Suprapubic skin (tissue), 4 donors: ENCODE results near the gene SFRP5. TPM values are rescaled to one million over a fixed set of nuclear protein-coding genes. Genes with fewer than 3 reads are reported as not detected.
A peak's percentile ranks its signal among the peaks of the same experiment; 100 is the strongest.

ENCODE experiments used
- DNase-seq, 2 donors: peaks; one replicate each; pipeline ENCODE4 v3.0.0-alpha.2; 2019; ENCODE audit warnings: low spot score in 2 of 2
- H3K27ac ChIP-seq: fragments of 200-600 bp; sonication (generic); one replicate; pipeline ENCODE4 v1.5.1; 2019
- H3K27me3 ChIP-seq: fragments of 200-600 bp; sonication (generic); one replicate; pipeline ENCODE4 v1.5.1; 2019
- H3K36me3 ChIP-seq: fragments of 200-600 bp; sonication (generic); one replicate; pipeline ENCODE4 v1.5.1; 2019
- H3K4me1 ChIP-seq: fragments of 200-600 bp; sonication (generic); one replicate; pipeline ENCODE4 v1.5.1; 2019
- H3K4me3 ChIP-seq: fragments of 200-600 bp; sonication (generic); one replicate; pipeline ENCODE4 v1.5.1; 2019; ENCODE audit warnings: mild to moderate bottlenecking
- H3K9me3 ChIP-seq: fragments of 200-600 bp; sonication (generic); one replicate; pipeline ENCODE4 v1.5.1; 2019
- EP300 ChIP-seq: sonication (generic); formaldehyde crosslinking; IDR thresholded peaks from one replicate; pipeline ENCODE4 v1.6.1; 2017; ENCODE audit warnings: antibody characterized with exemption
- POLR2A ChIP-seq, 2 donors: fragments of 450-650 bp; IDR thresholded peaks; one replicate each; pipeline ENCODE4 v1.6.1; 2017; ENCODE audit warnings: antibody characterized with exemption in 2 of 2, mild to moderate bottlenecking in 2 of 2, moderate library complexity in 2 of 2
- POLR2AphosphoS5 ChIP-seq, 3 donors: sonication (generic); formaldehyde crosslinking; IDR thresholded peaks; one replicate each; pipeline ENCODE4 v1.6.1; 2017; ENCODE audit warnings: antibody characterized with exemption in 3 of 3
- WGBS: methylation state at CpG from one replicate; pipeline ENCODE4 v1.1.5; 2018; 5-methylcytosine and 5-hydroxymethylcytosine counted together
- total RNA-seq, 4 donors: library from RNA; depleted of rRNA; stranded (reverse); fragments of >200 nt; gene quantifications; one replicate each; pipeline ENCODE4 v1.1.0, GENCODE V29; 2016
- TF ChIP-seq, protein P1 (sequence below), 2 donors: fragments of 200-600 bp in 1 of 2; fragments of 450-650 bp in 1 of 2; sonication (generic) in 1 of 2; IDR thresholded peaks; one replicate each; pipeline ENCODE4 v1.5.1; 2016 to 2019; ENCODE audit warnings: antibody characterized with exemption in 2 of 2, mild to moderate bottlenecking in 1 of 2, moderate library complexity in 1 of 2

SFRP5 gene, protein sequence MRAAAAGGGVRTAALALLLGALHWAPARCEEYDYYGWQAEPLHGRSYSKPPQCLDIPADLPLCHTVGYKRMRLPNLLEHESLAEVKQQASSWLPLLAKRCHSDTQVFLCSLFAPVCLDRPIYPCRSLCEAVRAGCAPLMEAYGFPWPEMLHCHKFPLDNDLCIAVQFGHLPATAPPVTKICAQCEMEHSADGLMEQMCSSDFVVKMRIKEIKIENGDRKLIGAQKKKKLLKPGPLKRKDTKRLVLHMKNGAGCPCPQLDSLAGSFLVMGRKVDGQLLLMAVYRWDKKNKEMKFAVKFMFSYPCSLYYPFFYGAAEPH
- 1 to 10 TPM in 3 of 4 donors, under 1 TPM in 1; 0.91 to 2.2 (median 1.0) TPM for total RNA-seq

DNA sequence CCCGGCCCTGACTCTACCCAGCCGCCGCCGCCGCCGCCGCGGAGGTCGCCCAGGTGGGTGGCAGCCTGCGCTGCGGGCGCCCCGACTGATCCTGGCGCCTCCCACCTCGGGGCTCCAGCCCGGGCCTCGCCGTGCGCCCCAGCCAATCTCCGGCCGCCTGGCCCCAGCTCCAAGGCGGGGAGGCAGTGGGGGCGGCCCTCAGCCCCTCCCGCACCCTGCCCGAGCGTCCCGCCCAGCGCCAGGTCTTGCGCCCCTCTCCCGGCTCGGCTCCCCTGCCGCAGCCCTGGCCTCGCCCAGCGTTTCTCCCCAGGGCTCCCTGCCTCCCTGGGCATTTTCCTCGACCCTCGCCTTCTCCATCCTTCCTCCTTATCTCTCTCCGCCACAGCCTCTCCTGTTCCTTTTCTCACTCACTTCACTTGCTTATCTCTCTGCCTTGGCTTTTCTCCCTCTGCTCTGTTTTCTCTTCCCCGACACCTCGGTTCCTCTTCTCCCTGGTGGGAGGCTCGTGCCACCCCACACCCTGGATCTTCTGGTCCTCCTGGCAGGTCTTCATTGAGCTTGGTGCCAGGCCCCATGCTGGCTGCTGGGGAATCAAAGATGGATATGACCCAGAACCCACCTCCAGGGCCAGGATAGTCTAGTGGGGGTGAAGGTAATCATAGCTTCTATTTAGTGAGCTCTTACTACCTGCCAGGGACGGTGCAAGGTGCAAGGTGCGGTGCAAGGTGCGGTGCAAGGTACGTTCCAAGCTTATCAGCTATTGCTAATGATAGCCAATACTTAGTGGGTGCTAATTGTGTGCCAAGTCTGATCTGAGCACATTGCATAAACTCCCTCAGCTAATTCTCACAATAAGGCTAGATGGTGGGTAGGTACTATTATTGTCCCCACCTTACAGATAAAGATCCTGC is at the start of gene SFRP5:
SFRP5 (minus strand) TSS at position 87 of the 911 bp plus-strand sequence. CDS start 166 bp downstream, outside the sequence.
- Histone ChIP-seq H3K27ac (no peak within 1 kb of the TSS), H3K4me3 (peak within 1 kb of the TSS; percentile 42), H3K4me1 (peaks cover 13% of the 10 kb centered on the region), H3K36me3 (no peaks in the 10 kb centered on the region), H3K9me3 (no peaks in the 10 kb centered on the region), H3K27me3 (peaks cover 54% of the 10 kb centered on the region)
- no peak for DNase-seq
- 21% methylated on average over 26 of the region's 44 CpGs for WGBS
- TF ChIP-seq, protein P1, sequence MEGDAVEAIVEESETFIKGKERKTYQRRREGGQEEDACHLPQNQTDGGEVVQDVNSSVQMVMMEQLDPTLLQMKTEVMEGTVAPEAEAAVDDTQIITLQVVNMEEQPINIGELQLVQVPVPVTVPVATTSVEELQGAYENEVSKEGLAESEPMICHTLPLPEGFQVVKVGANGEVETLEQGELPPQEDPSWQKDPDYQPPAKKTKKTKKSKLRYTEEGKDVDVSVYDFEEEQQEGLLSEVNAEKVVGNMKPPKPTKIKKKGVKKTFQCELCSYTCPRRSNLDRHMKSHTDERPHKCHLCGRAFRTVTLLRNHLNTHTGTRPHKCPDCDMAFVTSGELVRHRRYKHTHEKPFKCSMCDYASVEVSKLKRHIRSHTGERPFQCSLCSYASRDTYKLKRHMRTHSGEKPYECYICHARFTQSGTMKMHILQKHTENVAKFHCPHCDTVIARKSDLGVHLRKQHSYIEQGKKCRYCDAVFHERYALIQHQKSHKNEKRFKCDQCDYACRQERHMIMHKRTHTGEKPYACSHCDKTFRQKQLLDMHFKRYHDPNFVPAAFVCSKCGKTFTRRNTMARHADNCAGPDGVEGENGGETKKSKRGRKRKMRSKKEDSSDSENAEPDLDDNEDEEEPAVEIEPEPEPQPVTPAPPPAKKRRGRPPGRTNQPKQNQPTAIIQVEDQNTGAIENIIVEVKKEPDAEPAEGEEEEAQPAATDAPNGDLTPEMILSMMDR (IDR thresholded peaks at IDR 0.05): no peak
- TF ChIP-seq POLR2AphosphoS5 (IDR thresholded peaks at IDR 0.05): no peak
- TF ChIP-seq POLR2A (IDR thresholded peaks at IDR 0.05): no peak
- TF ChIP-seq EP300: no peak

DNA sequence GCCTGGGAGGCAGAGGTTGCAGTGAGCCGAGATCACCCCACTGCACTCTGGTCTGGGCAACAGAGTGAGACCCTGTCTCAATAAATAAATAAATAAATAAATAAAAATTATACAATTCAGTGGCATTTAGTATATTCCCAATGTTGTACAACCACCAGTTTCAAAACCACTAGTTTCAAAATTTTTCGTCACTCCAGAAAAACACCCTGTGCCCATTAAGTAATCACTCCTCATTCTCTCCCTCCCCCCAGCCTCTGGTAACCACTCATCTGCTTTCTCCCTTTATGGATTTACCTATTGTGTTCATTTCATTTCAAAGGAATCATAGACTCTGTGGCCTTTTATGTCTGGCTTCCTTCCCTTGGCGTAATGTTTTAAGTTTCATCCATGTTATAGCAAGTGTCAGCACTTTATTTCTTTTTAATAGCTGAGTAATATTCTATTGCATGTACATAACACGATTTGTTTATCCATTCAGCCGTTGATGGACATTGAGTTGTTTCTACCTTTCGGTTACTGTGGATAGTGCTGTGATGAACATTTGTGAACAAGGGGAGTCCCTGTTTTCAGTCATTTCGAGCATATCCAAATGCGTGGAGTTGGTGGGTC is 48.4 kb upstream of the SFRP5 start:
- 93% methylated on average over 8 of the region's 8 CpGs for WGBS
- Histone ChIP-seq H3K9me3 (no peaks in the 10 kb centered on the region), H3K27ac (no peak overlapping the region), H3K4me1 (peaks cover 9% of the 10 kb centered on the region), H3K4me3 (no peak overlapping the region), H3K27me3 (peaks cover 8% of the 10 kb centered on the region), H3K36me3 (no peaks in the 10 kb centered on the region)
- TF ChIP-seq, protein P1 (IDR thresholded peaks at IDR 0.05): no peak
- DNase-seq: no peak

DNA sequence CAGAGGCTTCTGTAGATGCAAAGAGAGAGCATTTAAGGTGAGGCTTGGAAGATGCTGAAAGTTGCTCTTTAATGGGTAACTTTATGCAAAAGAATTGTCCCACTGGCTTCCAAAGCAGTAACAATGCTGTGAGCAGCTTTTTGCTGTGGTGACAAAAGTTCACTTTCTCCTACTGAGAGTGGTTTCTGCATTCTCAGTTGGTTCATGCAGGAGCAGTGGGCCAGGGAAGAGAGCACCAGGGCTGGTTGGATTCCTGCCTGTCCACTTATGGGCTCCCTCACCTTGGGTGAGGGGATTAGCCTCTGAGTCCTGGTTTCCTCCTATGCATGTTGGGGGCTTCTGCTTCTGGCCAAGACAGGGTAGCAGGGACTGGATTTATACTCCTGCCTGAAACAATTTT is 46.8 kb upstream of the SFRP5 start:
- Histone ChIP-seq H3K36me3 (no peaks in the 10 kb centered on the region), H3K4me3 (no peak overlapping the region), H3K4me1 (peaks cover 9% of the 10 kb centered on the region), H3K9me3 (no peaks in the 10 kb centered on the region), H3K27me3 (peaks cover 11% of the 10 kb centered on the region), H3K27ac (no peak overlapping the region)
- TF ChIP-seq EP300 (no peak), POLR2AphosphoS5 (IDR thresholded peaks at IDR 0.05) (no peak), POLR2A (IDR thresholded peaks at IDR 0.05) (no peak)
- TF ChIP-seq, protein P1 (IDR thresholded peaks at IDR 0.05): no peak
- no peak for DNase-seq

DNA sequence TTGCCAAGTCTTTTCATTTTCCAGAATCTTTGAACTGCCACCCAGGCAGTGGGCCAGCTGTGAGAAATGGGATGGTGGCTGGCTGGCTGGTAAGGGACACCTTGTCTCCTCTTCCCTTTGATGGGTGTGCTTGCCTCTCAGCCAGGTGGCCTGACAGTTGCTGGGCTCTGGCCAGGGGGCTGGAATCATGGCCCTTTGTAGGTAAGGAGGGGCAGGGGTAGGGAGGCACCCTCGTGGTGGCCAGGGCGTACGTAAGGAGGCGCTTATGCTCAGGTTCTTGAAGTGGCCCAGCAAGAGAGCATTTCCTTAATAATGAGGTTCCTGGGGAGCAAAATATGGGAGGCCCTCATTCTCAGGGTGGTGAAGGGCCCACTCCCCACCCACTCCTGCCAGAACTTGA is 44.8 kb upstream of the SFRP5 start:
- Histone ChIP-seq H3K9me3 (no peaks in the 10 kb centered on the region), H3K27ac (no peak overlapping the region), H3K36me3 (no peaks in the 10 kb centered on the region), H3K4me3 (no peak overlapping the region), H3K4me1 (peaks cover 4% of the 10 kb centered on the region), H3K27me3 (peaks cover 8% of the 10 kb centered on the region)
- WGBS: 47% methylated on average over 2 of the region's 4 CpGs
- no peak for DNase-seq
- no peak for TF ChIP-seq POLR2A (IDR thresholded peaks at IDR 0.05)
- TF ChIP-seq EP300: no peak
- TF ChIP-seq POLR2AphosphoS5 (IDR thresholded peaks at IDR 0.05): no peak
- TF ChIP-seq, protein P1 (IDR thresholded peaks at IDR 0.05): no peak

DNA sequence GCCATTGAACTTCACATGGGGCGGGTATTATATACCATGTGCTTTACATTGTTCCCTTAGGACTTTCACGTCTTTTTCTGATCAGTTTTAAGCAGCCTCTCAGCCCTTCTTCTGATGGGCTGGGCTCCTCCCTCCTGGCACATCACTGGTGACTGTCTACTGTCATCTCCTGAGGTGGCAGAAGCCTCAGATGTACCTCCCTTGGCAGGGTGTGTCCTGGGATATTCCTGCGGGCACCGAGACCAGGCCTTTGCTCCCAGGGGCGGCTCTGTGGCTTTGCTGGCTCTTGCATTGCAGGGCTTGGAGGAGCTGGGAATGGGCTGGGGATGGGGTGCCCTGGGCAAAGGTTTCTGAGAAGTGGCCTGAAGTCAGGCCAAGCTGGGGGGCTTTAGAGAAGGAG is 43.2 kb upstream of the SFRP5 start:
- peaks cover 5% of the 10 kb centered on the region for H3K27me3 ChIP-seq
- no peaks in the 10 kb centered on the region for H3K4me1 ChIP-seq
- H3K9me3 ChIP-seq: no peaks in the 10 kb centered on the region
- H3K36me3 ChIP-seq: no peaks in the 10 kb centered on the region
- DNase-seq: no peak
- TF ChIP-seq, protein P1 (IDR thresholded peaks at IDR 0.05): no peak
- TF ChIP-seq POLR2AphosphoS5 (IDR thresholded peaks at IDR 0.05) (no peak), EP300 (no peak), POLR2A (IDR thresholded peaks at IDR 0.05) (no peak)
- H3K27ac ChIP-seq: no peak overlapping the region
- WGBS: 75% methylated on average over 5 of the region's 5 CpGs
- no peak overlapping the region for H3K4me3 ChIP-seq
